H1 (cell line): Measurements from ENCODE around the gene ARHGAP5. TPM values are rescaled to one million over a fixed set of nuclear protein-coding genes. Genes with fewer than 3 reads are reported as not detected.

Experiments used
- CTCF ChIA-PET: fragments of 300-600 bp; sonication (Branson Sonifier 250); formaldehyde crosslinking; loops from one replicate; lab custom pipeline; 2021; ENCODE audit not compliant: partially characterized antibody; lab: Charles Lee
- POLR2A ChIA-PET: fragments of 300-600 bp; sonication (Branson Sonifier 250); formaldehyde crosslinking; loops from one replicate; lab custom pipeline; 2021; ENCODE audit warnings: inconsistent platforms; ENCODE audit not compliant: partially characterized antibody; lab: Charles Lee
- DNase-seq, 2 experiments: peaks; one replicate each; pipeline versions ENCODE4 v3.0.0 to v3.0.0-alpha.2; 2010 to 2022; ENCODE audit warnings: low spot score in 2 of 2, low read depth in 1 of 2, mixed read lengths in 1 of 2
- FAIRE-seq: peaks from 2 replicates; lab custom pipeline; 2011; peaks lifted over from hg19 to GRCh38; lab: Jason Lieb, UNC
- H2AFZ ChIP-seq: 2 replicates; pipeline ENCODE4 v1.8.1; 2012; ENCODE audit warnings: low read length, inconsistent platforms
- H2AK5ac ChIP-seq: 2 replicates; pipeline ENCODE4 v1.6.1; 2013; ENCODE audit warnings: low read depth, low read length
- H2BK120ac ChIP-seq: replicated peaks from 2 replicates; pipeline ENCODE3; 2013; ENCODE audit warnings: low read depth, low read length, inconsistent platforms
- H2BK12ac ChIP-seq: 2 replicates; pipeline ENCODE4 v1.6.1; 2013; ENCODE audit warnings: low read depth, low read length
- H2BK15ac ChIP-seq: 2 replicates; pipeline ENCODE4 v1.6.1; 2013; ENCODE audit warnings: low read length
- H2BK20ac ChIP-seq: 2 replicates; pipeline ENCODE4 v1.6.1; 2013; ENCODE audit warnings: low read length
- H2BK5ac ChIP-seq: 2 replicates; pipeline ENCODE4 v1.6.1; 2013; ENCODE audit warnings: low read depth, low read length
- H3K14ac ChIP-seq: 2 replicates; pipeline ENCODE4 v1.6.1; 2013; ENCODE audit warnings: inconsistent platforms; ENCODE audit not compliant: insufficient read length
- H3K18ac ChIP-seq: 2 replicates; pipeline ENCODE4 v1.6.1; 2013; ENCODE audit warnings: low read length; ENCODE audit errors: extremely low read depth
- H3K23ac ChIP-seq: 2 replicates; pipeline ENCODE4 v1.6.1; 2013; ENCODE audit warnings: inconsistent platforms; ENCODE audit not compliant: insufficient read length
- H3K23me2 ChIP-seq: 2 replicates; pipeline ENCODE4 v1.6.1; 2013; ENCODE audit warnings: low read depth, low read length
- H3K27ac ChIP-seq: 2 replicates; pipeline ENCODE4 v1.6.1; 2011; ENCODE audit warnings: low read depth, low read length, inconsistent platforms
- H3K27me3 ChIP-seq, 4 experiments: replicated peaks in 1 of 4; 1 replicate in 1 of 4; 2 replicates in 3 of 4; pipeline versions ENCODE4 v1.6.1 to v1.8.1; 2011 to 2013; ENCODE audit warnings: low read length in 3 of 4, mild to moderate bottlenecking in 3 of 4, inconsistent platforms in 2 of 4, mixed read lengths in 2 of 4, moderate library complexity in 1 of 4; ENCODE audit not compliant: control insufficient read depth in 3 of 4, insufficient read depth in 3 of 4; ENCODE audit errors: extremely low read depth in 1 of 4
- H3K36me3 ChIP-seq, 4 experiments: 2 replicates each; pipeline versions ENCODE4 v1.6.1 to v1.8.1; 2011 to 2013; ENCODE audit warnings: mild to moderate bottlenecking in 4 of 4, low read length in 3 of 4, moderate library complexity in 2 of 4, control low read depth in 1 of 4, inconsistent platforms in 1 of 4; ENCODE audit not compliant: insufficient read depth in 4 of 4, control insufficient read depth in 2 of 4
- H3K4ac ChIP-seq: replicated peaks from 2 replicates; pipeline ENCODE3; 2013; ENCODE audit warnings: low read length, low read depth, mixed read lengths, inconsistent platforms; ENCODE audit not compliant: insufficient read length
- H3K4me1 ChIP-seq, 4 experiments: replicated peaks in 1 of 4; 1 replicate in 1 of 4; 2 replicates in 3 of 4; pipeline versions ENCODE4 v1.6.1 to v1.8.1; 2011 to 2013; ENCODE audit warnings: low read length in 3 of 4, inconsistent platforms in 2 of 4, mixed read lengths in 1 of 4; ENCODE audit not compliant: insufficient read depth in 4 of 4, control insufficient read depth in 3 of 4
- H3K4me2 ChIP-seq, 2 experiments: 2 replicates each; pipeline versions ENCODE4 v1.6.1 to v1.8.1; 2011 to 2013; ENCODE audit warnings: low read depth in 2 of 2, low read length in 2 of 2, control low read depth in 1 of 2, inconsistent platforms in 1 of 2, mild to moderate bottlenecking in 1 of 2; ENCODE audit not compliant: insufficient read depth in 1 of 2
- H3K4me3 ChIP-seq, 4 experiments: fragments of 200-600, 300-600 bp in 1 of 4; sonication (generic), shearing (Covaris generic), sonication (Bioruptor Twin) in 1 of 4; 2 replicates each; pipeline versions ENCODE4 v1.5.1 to v1.8.1; 2011 to 2016; ENCODE audit warnings: low read length in 4 of 4, low read depth in 3 of 4, control low read depth in 2 of 4, inconsistent platforms in 2 of 4, mild to moderate bottlenecking in 2 of 4, mixed read lengths in 1 of 4, moderate library complexity in 1 of 4; ENCODE audit not compliant: insufficient read depth in 2 of 4; ENCODE audit errors: extremely low read depth in 1 of 4
- H3K56ac ChIP-seq: replicated peaks from 2 replicates; pipeline ENCODE3; 2013; ENCODE audit warnings: low read depth, mild to moderate bottlenecking, mixed read lengths, low read length, inconsistent platforms; ENCODE audit not compliant: insufficient read length
- H3K79me1 ChIP-seq: 2 replicates; pipeline ENCODE4 v1.6.1; 2013; ENCODE audit warnings: low read depth, low read length, control low read depth
- H3K79me2 ChIP-seq, 2 experiments: 2 replicates each; pipeline versions ENCODE4 v1.6.1 to v1.8.1; 2012 to 2013; ENCODE audit warnings: low read length in 2 of 2, mild to moderate bottlenecking in 2 of 2, inconsistent platforms in 1 of 2; ENCODE audit not compliant: insufficient read depth in 2 of 2, control insufficient read depth in 1 of 2
- H3K9ac ChIP-seq, 4 experiments: replicated peaks in 1 of 4; 1 replicate in 1 of 4; 2 replicates in 3 of 4; pipeline versions ENCODE4 v1.6.1 to v1.8.1; 2011 to 2013; ENCODE audit warnings: low read depth in 3 of 4, low read length in 3 of 4, control low read depth in 2 of 4, mild to moderate bottlenecking in 2 of 4, moderate library complexity in 2 of 4, inconsistent platforms in 1 of 4; ENCODE audit errors: extremely low read depth in 1 of 4
- H3K9me3 ChIP-seq, 2 experiments: 2 replicates each; pipeline versions ENCODE4 v1.6.1 to v1.8.1; 2012 to 2013; ENCODE audit warnings: mild to moderate bottlenecking in 2 of 2, moderate library complexity in 2 of 2, control low read depth in 1 of 2, inconsistent platforms in 1 of 2, low read depth in 1 of 2, low read length in 1 of 2, mixed read lengths in 1 of 2; ENCODE audit not compliant: insufficient read depth in 2 of 2
- H4K20me1 ChIP-seq, 2 experiments: replicated peaks in 1 of 2; 2 replicates each; pipeline versions ENCODE3 to v1.8.1; 2011 to 2013; ENCODE audit warnings: inconsistent platforms in 2 of 2, low read length in 2 of 2, mild to moderate bottlenecking in 1 of 2; ENCODE audit not compliant: insufficient read depth in 2 of 2, control insufficient read depth in 1 of 2
- H4K5ac ChIP-seq: 2 replicates; pipeline ENCODE4 v1.6.1; 2013; ENCODE audit warnings: low read length, low read depth, mixed read lengths, inconsistent platforms; ENCODE audit not compliant: insufficient read length
- H4K8ac ChIP-seq: 2 replicates; pipeline ENCODE4 v1.8.0; 2013; ENCODE audit warnings: mild to moderate bottlenecking, moderate library complexity, low read length, inconsistent platforms; ENCODE audit not compliant: insufficient read depth; ENCODE audit errors: extremely low read depth
- H4K91ac ChIP-seq: replicated peaks from 2 replicates; pipeline ENCODE3; 2013; ENCODE audit warnings: low read length, mixed read lengths, inconsistent platforms; ENCODE audit not compliant: insufficient read length
- MAFK ChIP-seq: IDR thresholded peaks from 2 replicates; pipeline ENCODE4 v1.6.1; 2012; ENCODE audit warnings: low read depth, mild to moderate bottlenecking, improper control_type of control experiment, low read length
- SP2 ChIP-seq: IDR thresholded peaks from 2 replicates; pipeline ENCODE4 v1.6.1; 2012; ENCODE audit warnings: mild to moderate bottlenecking, low read length, inconsistent platforms
- SP4 ChIP-seq: IDR thresholded peaks from 2 replicates; pipeline ENCODE4 v1.6.1; 2012; ENCODE audit warnings: low read length, inconsistent platforms
- TAF1 ChIP-seq: IDR thresholded peaks from 2 replicates; pipeline ENCODE4 v1.6.1; 2011; ENCODE audit warnings: mild to moderate bottlenecking, low read depth, low read length
- WGBS, 2 experiments: shearing (Covaris generic) in 1 of 2; methylation state at CpG; one replicate each; pipeline versions ENCODE4 v1.1.6 to v1.1.7; 2013 to 2015; ENCODE audit warnings: low lambda C conversion rate in 2 of 2, mixed read lengths in 2 of 2, inconsistent platforms in 1 of 2, low coverage in 1 of 2, missing lambda C conversion rate in 1 of 2; ENCODE audit not compliant: insufficient replicate concordance in 2 of 2, insufficient coverage in 1 of 2, insufficient read length in 1 of 2; ENCODE audit errors: extremely low coverage in 1 of 2, missing lambda C conversion rate in 1 of 2; 5-methylcytosine and 5-hydroxymethylcytosine counted together
- polyA plus RNA-seq, 7 experiments: library from polyadenylated mRNA; depleted of rRNA in 3 of 7; stranded (reverse) in 5 of 7; unstranded in 2 of 7; fragments of >200 nt in 5 of 7; fragments of 200-250 nt in 2 of 7; gene quantifications; 1 replicate in 5 of 7; 2 replicates in 1 of 7; 4 replicates in 1 of 7; pipeline versions ENCODE4 v1.2.1 to v1.2.3, GENCODE V29; 2011 to 2013; ENCODE audit warnings: missing spikeins in 2 of 7, mixed read lengths in 2 of 7
- total RNA-seq: library from RNA; stranded (reverse); fragmentation: NEBNext Ultra II Directional; extraction: Animal tissue kit (Norgen Biotek cat#: 25700); gene quantifications from 2 replicates; pipeline ENCODE4 v1.2.1, GENCODE V29; 2021

ARHGAP5 gene
- total and polyA plus RNA-seq, 2 of the 8 experiments (the other 6 are each of a cell fraction or from before 2014, with no cell fraction given): 7.8 to 77.3 TPM

GRCh38 chr14:32166924-32167323, 89.8 kb downstream of the ARHGAP5 start:
- H2BK120ac ChIP-seq: no peak overlapping the region
- H3K9ac ChIP-seq: no peak overlapping the region
- no peak overlapping the region for H4K8ac ChIP-seq
- no peak overlapping the region for H3K4ac ChIP-seq
- H4K20me1 ChIP-seq: no peaks in the 10 kb centered on the region
- no peak overlapping the region for H2AFZ ChIP-seq
- H3K36me3 ChIP-seq: no peaks in the 10 kb centered on the region
- no peaks in the 10 kb centered on the region for H3K9me3 ChIP-seq
- DNase-seq (no peak), FAIRE-seq (no peak)
- H3K18ac ChIP-seq: no peak overlapping the region
- no peak overlapping the region for H4K5ac ChIP-seq
- 89% methylated on average over 1 of the region's 1 CpG; no CpG with 5 or more reads in 1 of the 2 experiments for WGBS, 2 experiments
- CTCF ChIA-PET: interaction anchor here (0.7 to 1.3 kb wide), 2 partner anchors 26 to 86 kb away, joined by 3 to 5 read pairs; no protein-coding TSS in a partner anchor
- POLR2A ChIA-PET: no interaction called here
- no peak overlapping the region for H3K56ac ChIP-seq
- no peak overlapping the region for H3K4me3 ChIP-seq
- no peak overlapping the region for H2BK12ac ChIP-seq
- H3K23ac ChIP-seq: no peak overlapping the region
- no peak overlapping the region for H2BK5ac ChIP-seq
- no peaks in the 10 kb centered on the region; a peak in 1 of 7 replicates for H3K4me1 ChIP-seq
- H3K79me2 ChIP-seq: no peaks in the 10 kb centered on the region
- H4K91ac ChIP-seq: no peak overlapping the region
- no peak overlapping the region for H3K4me2 ChIP-seq
- no peaks in the 10 kb centered on the region for H3K79me1 ChIP-seq
- H3K23me2 ChIP-seq: no peaks in the 10 kb centered on the region
- no peaks in the 10 kb centered on the region for H3K27me3 ChIP-seq
- H2AK5ac ChIP-seq: no peak overlapping the region
- no peak overlapping the region for H3K14ac ChIP-seq
- no peak overlapping the region for H2BK20ac ChIP-seq
- H2BK15ac ChIP-seq: no peak overlapping the region
- no peak for TF ChIP-seq TAF1
- no peak for TF ChIP-seq SP2
- no peak for TF ChIP-seq MAFK
- TF ChIP-seq SP4: no peak
- H3K27ac ChIP-seq: no peak overlapping the region
